Skin of body (tissue), 2 donors: ENCODE data around the gene HPCAL1. TPM values are rescaled to one million over a fixed set of nuclear protein-coding genes. Genes with fewer than 3 reads are reported as not detected.
A peak's percentile ranks its signal among the peaks of the same experiment; 100 is the strongest.

Source experiments
- DNase-seq: peaks from one replicate; lab custom pipeline; 2025; lab: John Stamatoyannopoulos, UW
- total RNA-seq: library from RNA; depleted of rRNA; stranded (reverse); fragments of >200 nt; gene quantifications from one replicate; pipeline ENCODE4 v1.2.3, GENCODE V29; 2014

HPCAL1 gene
- total RNA-seq, 1 donor from 2014 or later: 7.9 TPM

DNA sequence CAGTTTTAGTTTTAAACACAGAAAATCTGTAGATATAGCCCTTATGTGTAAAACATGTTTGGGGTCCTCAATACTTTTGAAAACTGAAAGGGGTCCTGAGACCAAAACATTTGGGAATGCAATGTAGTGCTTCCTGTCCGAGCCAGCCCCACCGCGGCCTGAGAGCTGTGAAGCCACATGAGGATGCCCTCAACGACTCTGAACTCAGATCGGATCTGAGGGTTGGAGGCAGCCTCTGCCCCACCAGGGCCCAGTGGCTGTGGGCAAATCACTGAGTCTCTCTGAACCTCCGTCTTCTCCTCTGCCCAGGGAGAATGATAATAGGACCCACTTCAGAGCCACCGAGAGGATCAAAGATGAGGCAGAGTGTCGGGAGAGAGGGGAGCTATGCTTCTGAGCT lies 33.4 kb upstream of the HPCAL1 start:
- DNase-seq: no peak

GRCh38 chr2:10269711-10270610 lies 32.7 kb upstream of the HPCAL1 start:
- no peak for DNase-seq

DNA sequence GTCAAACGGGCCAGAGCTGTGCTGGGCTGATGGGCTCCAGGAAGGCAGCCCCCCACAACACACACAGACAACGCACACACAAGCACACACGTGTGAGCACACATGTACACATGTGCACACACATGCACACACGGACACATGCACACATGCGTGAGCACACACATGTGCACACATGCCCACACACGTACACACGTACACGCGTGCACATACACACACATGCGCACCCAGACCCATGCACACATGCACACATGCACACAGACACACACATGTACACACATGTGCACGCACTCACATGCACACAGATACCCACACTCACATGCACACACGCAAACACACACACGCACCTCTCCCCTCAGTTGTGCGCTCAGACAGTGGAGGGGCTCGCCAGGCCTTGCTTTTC lies 31.2 kb upstream of the HPCAL1 start:
- no peak for DNase-seq

DNA sequence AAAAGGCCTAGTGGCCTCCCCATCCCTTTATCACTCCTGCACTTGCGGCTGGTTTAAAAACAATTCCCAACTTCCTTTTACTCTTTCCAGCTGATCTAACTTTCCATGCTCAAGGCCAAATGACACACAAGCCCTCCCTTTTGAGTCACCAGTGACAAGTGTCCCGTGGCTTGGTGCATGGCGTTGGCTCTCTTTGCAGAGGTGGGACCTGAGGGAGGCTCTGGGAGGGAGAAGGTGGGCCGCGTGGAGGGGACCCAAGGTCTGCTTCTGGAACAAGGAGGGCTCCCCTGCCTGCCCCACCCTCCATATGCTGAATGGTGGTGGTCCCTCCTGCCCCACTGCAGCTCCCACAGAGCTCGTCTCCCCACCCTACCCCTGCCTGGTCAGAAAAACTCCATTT lies 30.8 kb upstream of the HPCAL1 start:
- no peak for DNase-seq

DNA sequence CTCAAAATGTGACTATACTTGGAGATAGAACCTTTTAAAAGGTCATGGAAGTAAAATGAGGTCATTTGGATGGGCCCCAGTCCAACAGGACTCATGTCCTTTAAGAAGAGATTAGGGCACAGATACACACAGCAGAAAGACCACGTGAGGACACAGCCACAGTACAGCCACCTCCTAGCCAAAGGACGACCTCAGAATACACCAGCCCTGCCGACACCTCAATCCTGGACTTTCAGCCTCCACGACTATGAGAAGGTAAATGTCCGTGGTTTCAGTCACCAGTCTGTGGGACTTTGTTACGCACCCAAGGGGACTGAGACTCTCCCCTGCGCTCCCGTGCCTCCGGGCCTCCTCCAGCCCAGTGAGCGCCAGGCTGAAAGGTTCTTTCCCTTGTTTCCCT lies 30.2 kb upstream of the HPCAL1 start:
- no peak for DNase-seq

- DNase-seq: no peak
These were observed 29.2 kb upstream of the HPCAL1 start for GRCh38 chr2:10273215-10274175.

DNA sequence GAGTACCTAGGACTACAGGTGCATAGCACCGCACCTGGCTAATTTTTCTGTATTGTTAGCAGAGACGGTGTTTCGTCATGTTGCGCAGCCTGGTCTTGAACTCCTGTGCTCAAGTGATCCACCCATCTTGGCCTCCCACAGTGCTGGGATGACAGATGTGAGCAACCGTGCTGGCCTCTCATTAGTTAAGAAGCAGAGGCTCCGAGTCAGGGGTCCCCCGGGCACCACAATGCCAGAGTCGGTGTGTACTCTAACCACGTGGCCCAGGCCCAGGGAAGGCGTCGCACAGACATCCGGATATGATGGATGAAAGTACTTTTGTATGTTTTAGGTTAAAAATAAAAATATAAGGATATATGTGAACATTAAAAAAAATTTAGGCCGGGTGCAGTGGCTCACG lies 28.3 kb upstream of the HPCAL1 start:
- DNase-seq: no peak

DNA sequence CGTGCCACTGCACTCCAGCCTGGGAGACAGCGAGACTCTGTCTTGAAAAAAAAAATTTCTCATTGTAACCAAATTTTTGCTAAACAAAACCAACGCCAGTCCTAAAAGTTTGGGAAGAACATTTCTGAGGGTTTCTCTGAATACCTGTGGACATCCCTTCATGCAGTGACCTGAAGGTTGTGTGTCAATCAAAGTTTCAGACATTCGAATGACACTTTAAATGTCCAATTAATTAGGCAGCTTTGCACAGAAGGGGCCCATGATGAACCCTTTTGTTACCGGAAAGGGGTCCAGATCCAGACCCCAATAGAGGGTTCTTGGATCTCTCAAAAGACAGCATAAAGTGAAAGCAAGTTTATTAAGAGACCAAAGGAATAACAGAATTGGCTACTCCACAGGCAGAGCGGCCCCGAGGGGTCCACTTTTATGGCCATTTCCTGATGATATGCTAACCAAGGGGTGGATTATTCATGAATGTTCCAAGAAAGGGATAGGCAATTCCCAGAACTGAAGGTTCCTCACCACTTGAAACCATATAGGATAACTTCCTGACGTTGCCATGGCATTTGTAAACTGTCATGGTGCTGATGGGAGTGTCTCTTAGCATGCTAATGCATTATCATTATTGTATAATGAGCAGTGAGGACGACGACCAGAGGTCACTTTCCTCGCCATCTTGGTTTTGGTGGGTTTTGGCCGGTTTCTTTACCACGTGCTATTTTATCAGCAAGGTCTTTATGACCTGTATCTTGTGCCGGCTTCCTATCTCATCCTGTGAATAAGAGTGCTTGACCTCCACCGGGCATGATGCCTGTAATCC lies 27.5 kb upstream of the HPCAL1 start:
- no peak for DNase-seq

DNA sequence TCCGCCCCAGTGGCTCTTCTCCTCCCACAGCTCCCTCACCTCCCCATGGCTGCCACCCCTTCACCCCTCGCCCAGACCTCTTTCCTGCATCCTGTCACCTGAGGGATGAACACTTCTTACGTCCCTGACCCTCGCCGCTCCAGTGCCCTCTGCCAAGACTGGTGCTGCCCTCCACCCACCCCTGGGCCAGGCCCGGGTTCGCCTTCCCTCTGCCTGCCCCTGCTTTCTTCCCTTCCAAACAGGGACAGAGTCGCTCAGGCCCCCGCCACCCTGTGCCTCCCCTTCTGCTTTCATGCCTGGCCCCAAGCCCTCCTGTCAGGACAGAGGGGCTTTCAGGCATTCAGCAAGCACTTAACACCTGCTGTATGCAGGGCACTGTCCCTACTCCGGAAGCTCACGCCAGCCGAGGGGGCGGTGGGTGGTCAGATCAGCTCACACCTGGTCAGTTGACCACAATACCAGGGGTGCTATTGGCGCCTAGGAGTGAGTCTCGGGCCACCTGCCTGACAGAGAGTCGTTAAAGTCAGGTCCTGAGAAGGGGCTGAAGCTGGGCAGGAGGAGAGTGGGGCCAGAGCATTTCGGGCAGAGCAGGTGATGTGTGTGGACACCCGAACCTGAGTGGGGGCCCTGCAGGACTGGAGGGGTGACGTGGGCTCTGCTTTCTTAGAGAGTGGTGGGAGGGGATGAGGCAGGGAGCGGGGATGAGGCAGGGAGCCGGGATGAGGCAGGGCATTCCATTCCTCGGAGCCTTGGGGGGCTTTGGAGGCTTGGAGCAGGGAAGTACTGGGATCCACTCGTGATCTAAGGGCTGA lies 26.0 kb upstream of the HPCAL1 start:
- DNase-seq: no peak

- no peak for DNase-seq
These were observed 25.2 kb upstream of the HPCAL1 start for GRCh38 chr2:10277293-10278028.

DNA sequence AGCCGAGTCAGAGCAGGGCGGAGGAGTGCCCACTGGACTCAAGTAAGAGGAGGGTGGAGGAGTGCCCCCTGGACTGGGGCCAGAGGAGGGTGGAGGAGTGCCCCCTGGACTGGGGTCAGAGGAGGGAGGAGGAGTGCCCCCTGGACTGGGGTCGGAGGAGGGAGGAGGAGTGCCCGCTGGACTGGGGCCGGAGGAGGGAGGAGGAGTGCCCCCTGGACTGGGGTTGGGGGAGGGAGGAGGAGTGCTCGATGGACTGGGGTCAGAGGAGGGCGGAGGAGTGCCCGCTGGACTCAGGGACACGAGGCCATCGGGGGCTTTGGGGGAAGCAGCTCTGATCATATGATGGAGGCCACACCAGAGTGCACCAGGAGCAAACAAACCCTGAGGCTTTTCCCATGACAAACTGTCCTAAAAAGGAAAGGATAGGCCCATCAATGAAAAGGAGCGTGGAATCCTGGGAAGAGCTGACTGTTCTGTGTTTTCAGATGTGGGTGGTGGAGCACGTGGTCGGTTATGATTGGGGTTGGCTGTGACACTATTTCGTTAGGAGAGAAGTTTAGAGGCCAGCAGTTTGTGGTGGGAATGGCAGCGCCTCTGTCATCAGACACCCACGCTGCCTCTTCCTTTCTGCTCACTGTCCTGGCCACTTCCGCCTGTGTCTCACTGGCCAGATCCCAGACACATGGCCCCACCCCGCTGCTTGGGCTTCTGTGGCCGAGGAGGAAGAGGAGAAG lies 24.5 kb upstream of the HPCAL1 start:
- peak; percentile 18 for DNase-seq

DNA sequence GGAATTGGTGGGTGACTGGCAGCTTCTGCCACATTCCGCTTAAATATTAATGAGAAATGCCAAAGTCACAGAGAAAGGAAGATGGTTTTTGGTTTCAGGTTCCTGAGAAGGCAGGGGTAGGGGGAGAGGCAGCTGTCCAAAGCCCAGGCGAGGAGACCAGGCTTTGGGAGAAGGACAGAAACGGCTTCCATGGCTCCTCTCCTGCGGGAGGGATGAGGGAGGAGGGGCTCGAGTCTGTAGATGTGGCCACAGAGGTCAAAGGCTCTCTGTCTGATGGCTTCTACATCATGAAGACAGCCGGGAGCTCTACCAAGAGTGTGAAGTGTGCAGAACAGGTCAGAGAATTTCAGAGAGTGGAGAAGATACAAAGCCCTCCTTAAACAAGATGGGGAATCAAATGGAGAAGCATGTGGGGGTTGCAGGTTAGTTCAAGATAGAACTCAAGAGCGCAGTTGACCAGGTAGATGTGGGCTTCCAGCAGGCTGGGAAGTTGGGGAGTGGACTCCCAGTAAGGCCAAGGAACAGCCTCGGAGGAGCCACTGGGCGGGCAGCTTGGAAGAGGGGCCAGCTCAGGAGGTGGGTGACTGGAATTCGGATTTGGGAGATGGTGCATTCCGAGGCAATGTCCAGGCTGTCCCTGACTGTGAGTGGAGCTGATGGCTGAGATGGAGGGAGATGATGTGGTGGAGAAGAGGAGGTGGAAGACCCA lies 23.8 kb upstream of the HPCAL1 start:
- no peak for DNase-seq

- DNase-seq: no peak
These were observed 23.2 kb upstream of the HPCAL1 start for GRCh38 chr2:10279472-10279870.

DNA sequence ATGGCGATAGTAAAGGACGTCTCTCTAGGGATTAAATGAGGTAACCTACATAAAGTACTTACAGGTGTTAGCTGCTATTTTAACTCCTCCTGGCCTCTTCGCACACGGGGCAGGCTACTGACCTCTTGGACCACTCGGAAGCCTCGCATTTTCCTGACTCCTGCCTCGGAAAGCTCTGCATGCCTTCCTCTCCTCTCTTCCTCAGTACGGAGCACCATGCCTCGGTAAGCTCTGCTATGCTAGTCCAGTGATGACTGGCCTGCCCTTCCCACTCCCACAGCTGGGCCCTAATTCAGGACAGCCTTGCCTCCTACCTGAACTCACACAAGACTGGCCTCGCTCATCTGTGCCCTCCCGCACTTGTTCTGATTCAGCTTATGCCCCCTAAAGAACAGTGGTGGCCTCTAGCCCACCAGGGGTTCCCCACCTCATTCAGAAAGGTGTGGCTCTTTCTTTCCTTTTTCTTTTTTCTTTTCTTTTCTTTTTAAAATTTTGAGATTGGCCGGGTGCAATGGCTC lies 22.7 kb upstream of the HPCAL1 start:
- no peak for DNase-seq

GRCh38 chr2:10281891-10282290 lies 20.8 kb upstream of the HPCAL1 start:
- no peak for DNase-seq

- no peak for DNase-seq
These were observed 20.0 kb upstream of the HPCAL1 start for GRCh38 chr2:10282611-10283105.

- no peak for DNase-seq
These were observed 19.3 kb upstream of the HPCAL1 start for GRCh38 chr2:10283106-10284062.
